HepG2 (cell line): ENCODE data around the gene MYOF. TPM values are rescaled to one million over a fixed set of nuclear protein-coding genes. Genes with fewer than 3 reads are reported as not detected.

ENCODE experiments used
- CBX1 ChIP-seq: IDR thresholded peaks from one replicate; pipeline ENCODE4 v1.6.1; 2016; ENCODE audit warnings: antibody characterized with exemption, low read depth
- GATAD2A ChIP-seq: IDR thresholded peaks from 2 replicates; pipeline ENCODE4 v1.6.1; 2016
- KAT8 ChIP-seq: IDR thresholded peaks from 2 replicates; pipeline ENCODE4 v1.6.1; 2016; ENCODE audit warnings: missing genetic modification reagents, missing compliant biosample characterization
- MAF1 ChIP-seq: sonication (generic); formaldehyde crosslinking; IDR thresholded peaks from 2 replicates; pipeline ENCODE4 v1.5.0; 2020; ENCODE audit warnings: missing genetic modification reagents, borderline replicate concordance
- NCOR1 ChIP-seq: fragments of 200-600 bp; sonication (generic); IDR thresholded peaks from 2 replicates; pipeline ENCODE4 v1.7.0; 2017; ENCODE audit warnings: antibody characterized with exemption, low read length, borderline replicate concordance
- PHF5A ChIP-seq: IDR thresholded peaks from one replicate; pipeline ENCODE4 v1.6.1; 2018; ENCODE audit warnings: low read depth, missing genetic modification reagents; ENCODE audit not compliant: unreplicated experiment
- SRSF1 ChIP-seq: fragments of 200-400 bp; formaldehyde crosslinking; optimal IDR thresholded peaks from 2 replicates; pipeline ENCODE3; 2017; ENCODE audit warnings: mild to moderate bottlenecking, low read depth, low read length, moderate library complexity
- TGIF2 ChIP-seq: IDR thresholded peaks from 2 replicates; pipeline ENCODE4 v1.6.1; 2016; ENCODE audit warnings: control low read depth, missing compliant biosample characterization
- TOE1 ChIP-seq: sonication (generic); formaldehyde crosslinking; IDR thresholded peaks from 2 replicates; pipeline ENCODE4 v1.4.0; 2020; ENCODE audit warnings: mild to moderate bottlenecking, missing genetic modification reagents
- ZNF260 ChIP-seq: sonication (generic); formaldehyde crosslinking; IDR thresholded peaks from 2 replicates; pipeline ENCODE4 v1.4.0; 2020; ENCODE audit warnings: missing genetic modification reagents, low read depth, mild to moderate bottlenecking, borderline replicate concordance
- ZNF746 ChIP-seq: sonication (generic); formaldehyde crosslinking; IDR thresholded peaks from 2 replicates; pipeline ENCODE4 v1.8.0; 2022; ENCODE audit warnings: mild to moderate bottlenecking, missing genetic modification reagents
- ZNF879 ChIP-seq: sonication (generic); formaldehyde crosslinking; IDR thresholded peaks from 2 replicates; pipeline ENCODE4 v1.8.1; 2023; ENCODE audit warnings: missing genetic modification reagents
- polyA plus RNA-seq, 8 experiments: library from polyadenylated mRNA; depleted of rRNA in 3 of 8; stranded (reverse) in 7 of 8; unstranded in 1 of 8; fragments of >200 nt; fragmentation: Illumina TruSeq in 4 of 8; extraction: Trizol in 4 of 8; gene quantifications; 2 replicates each; pipeline versions ENCODE4 v1.2.1 to v1.2.3, GENCODE V29; 2011 to 2016; ENCODE audit warnings: low read depth in 4 of 8, missing spikeins in 1 of 8, mixed read lengths in 1 of 8; ENCODE audit not compliant: insufficient read depth in 1 of 8
- total RNA-seq, 5 experiments: library from RNA; depleted of rRNA; stranded (reverse); fragments of >200 nt; fragmentation: Illumina TruSeq; extraction: Trizol; gene quantifications; 2 replicates each; pipeline ENCODE4 v1.2.3, GENCODE V29; 2016; ENCODE audit warnings: low read depth in 1 of 5
- TF ChIP-seq, protein P1 (sequence below): sonication (generic); formaldehyde crosslinking; IDR thresholded peaks from one replicate; pipeline ENCODE4 v1.5.1; 2020; ENCODE audit warnings: mild to moderate bottlenecking, missing genetic modification reagents; ENCODE audit errors: not compliant biosample characterization
- TF ChIP-seq, protein P2 (sequence below): IDR thresholded peaks from 2 replicates; pipeline ENCODE4 v1.6.1; 2016; ENCODE audit warnings: mild to moderate bottlenecking
- TF ChIP-seq, protein P3 (sequence below): sonication (generic); formaldehyde crosslinking; IDR thresholded peaks from 2 replicates; pipeline ENCODE4 v1.4.0; 2020; ENCODE audit warnings: missing genetic modification reagents
- TF ChIP-seq, protein P4 (sequence below): sonication (generic); formaldehyde crosslinking; IDR thresholded peaks from 2 replicates; pipeline ENCODE4 v1.4.0; 2020; ENCODE audit warnings: missing genetic modification reagents

MYOF gene
- total and polyA plus RNA-seq, 2 of the 13 experiments (the other 11 are each of a cell fraction or from before 2014, with no cell fraction given) = 0.18 to 0.42 TPM

- TF ChIP-seq, protein P1, sequence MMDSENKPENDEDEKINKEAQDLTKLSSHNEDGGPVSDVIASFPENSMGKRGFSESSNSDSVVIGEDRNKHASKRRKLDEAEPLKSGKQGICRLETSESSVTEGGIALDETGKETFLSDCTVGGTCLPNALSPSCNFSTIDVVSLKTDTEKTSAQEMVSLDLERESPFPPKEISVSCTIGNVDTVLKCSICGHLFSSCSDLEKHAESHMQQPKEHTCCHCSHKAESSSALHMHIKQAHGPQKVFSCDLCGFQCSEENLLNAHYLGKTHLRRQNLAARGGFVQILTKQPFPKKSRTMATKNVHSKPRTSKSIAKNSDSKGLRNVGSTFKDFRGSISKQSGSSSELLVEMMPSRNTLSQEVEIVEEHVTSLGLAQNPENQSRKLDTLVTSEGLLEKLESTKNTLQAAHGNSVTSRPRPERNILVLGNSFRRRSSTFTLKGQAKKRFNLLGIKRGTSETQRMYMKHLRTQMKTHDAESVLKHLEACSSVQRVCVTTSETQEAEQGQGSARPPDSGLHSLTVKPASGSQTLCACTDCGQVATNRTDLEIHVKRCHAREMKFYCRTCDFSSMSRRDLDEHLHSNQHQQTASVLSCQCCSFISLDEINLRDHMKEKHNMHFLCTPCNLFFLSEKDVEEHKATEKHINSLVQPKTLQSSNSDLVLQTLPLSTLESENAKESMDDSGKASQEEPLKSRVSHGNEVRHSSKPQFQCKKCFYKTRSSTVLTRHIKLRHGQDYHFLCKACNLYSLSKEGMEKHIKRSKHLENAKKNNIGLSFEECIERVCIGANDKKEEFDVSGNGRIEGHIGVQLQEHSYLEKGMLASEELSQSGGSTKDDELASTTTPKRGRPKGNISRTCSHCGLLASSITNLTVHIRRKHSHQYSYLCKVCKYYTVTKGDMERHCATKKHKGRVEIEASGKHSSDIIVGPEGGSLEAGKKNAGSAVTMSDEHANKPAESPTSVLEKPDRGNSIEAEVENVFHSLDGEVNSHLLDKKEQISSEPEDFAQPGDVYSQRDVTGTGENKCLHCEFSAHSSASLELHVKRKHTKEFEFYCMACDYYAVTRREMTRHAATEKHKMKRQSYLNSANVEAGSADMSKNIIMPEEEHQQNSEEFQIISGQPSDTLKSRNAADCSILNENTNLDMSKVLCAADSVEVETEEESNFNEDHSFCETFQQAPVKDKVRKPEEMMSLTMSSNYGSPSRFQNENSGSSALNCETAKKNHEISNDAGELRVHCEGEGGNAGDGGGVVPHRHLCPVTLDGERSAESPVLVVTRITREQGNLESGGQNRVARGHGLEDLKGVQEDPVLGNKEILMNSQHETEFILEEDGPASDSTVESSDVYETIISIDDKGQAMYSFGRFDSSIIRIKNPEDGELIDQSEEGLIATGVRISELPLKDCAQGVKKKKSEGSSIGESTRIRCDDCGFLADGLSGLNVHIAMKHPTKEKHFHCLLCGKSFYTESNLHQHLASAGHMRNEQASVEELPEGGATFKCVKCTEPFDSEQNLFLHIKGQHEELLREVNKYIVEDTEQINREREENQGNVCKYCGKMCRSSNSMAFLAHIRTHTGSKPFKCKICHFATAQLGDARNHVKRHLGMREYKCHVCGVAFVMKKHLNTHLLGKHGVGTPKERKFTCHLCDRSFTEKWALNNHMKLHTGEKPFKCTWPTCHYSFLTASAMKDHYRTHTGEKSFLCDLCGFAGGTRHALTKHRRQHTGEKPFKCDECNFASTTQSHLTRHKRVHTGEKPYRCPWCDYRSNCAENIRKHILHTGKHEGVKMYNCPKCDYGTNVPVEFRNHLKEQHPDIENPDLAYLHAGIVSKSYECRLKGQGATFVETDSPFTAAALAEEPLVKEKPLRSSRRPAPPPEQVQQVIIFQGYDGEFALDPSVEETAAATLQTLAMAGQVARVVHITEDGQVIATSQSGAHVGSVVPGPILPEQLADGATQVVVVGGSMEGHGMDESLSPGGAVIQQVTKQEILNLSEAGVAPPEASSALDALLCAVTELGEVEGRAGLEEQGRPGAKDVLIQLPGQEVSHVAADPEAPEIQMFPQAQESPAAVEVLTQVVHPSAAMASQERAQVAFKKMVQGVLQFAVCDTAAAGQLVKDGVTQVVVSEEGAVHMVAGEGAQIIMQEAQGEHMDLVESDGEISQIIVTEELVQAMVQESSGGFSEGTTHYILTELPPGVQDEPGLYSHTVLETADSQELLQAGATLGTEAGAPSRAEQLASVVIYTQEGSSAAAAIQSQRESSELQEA (CRISPR knock-in tag) = no peak
- no peak for TF ChIP-seq GATAD2A (CRISPR knock-in tag)
- TF ChIP-seq TGIF2 (CRISPR knock-in tag) = no peak
- no peak for TF ChIP-seq TOE1 (CRISPR knock-in tag)
- TF ChIP-seq CBX1 = peak; percentile 20
- no peak for TF ChIP-seq KAT8 (CRISPR knock-in tag)
- TF ChIP-seq ZNF746 (CRISPR knock-in tag) = no peak
- TF ChIP-seq ZNF879 (CRISPR knock-in tag) = no peak
- no peak for TF ChIP-seq NCOR1
- TF ChIP-seq, protein P2, sequence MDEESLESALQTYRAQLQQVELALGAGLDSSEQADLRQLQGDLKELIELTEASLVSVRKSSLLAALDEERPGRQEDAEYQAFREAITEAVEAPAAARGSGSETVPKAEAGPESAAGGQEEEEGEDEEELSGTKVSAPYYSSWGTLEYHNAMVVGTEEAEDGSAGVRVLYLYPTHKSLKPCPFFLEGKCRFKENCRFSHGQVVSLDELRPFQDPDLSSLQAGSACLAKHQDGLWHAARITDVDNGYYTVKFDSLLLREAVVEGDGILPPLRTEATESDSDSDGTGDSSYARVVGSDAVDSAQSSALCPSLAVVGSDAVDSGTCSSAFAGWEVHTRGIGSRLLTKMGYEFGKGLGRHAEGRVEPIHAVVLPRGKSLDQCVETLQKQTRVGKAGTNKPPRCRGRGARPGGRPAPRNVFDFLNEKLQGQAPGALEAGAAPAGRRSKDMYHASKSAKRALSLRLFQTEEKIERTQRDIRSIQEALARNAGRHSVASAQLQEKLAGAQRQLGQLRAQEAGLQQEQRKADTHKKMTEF (CRISPR knock-in tag) = no peak
- TF ChIP-seq PHF5A (CRISPR knock-in tag) = no peak
- TF ChIP-seq ZNF260 = no peak
- TF ChIP-seq, protein P3, sequence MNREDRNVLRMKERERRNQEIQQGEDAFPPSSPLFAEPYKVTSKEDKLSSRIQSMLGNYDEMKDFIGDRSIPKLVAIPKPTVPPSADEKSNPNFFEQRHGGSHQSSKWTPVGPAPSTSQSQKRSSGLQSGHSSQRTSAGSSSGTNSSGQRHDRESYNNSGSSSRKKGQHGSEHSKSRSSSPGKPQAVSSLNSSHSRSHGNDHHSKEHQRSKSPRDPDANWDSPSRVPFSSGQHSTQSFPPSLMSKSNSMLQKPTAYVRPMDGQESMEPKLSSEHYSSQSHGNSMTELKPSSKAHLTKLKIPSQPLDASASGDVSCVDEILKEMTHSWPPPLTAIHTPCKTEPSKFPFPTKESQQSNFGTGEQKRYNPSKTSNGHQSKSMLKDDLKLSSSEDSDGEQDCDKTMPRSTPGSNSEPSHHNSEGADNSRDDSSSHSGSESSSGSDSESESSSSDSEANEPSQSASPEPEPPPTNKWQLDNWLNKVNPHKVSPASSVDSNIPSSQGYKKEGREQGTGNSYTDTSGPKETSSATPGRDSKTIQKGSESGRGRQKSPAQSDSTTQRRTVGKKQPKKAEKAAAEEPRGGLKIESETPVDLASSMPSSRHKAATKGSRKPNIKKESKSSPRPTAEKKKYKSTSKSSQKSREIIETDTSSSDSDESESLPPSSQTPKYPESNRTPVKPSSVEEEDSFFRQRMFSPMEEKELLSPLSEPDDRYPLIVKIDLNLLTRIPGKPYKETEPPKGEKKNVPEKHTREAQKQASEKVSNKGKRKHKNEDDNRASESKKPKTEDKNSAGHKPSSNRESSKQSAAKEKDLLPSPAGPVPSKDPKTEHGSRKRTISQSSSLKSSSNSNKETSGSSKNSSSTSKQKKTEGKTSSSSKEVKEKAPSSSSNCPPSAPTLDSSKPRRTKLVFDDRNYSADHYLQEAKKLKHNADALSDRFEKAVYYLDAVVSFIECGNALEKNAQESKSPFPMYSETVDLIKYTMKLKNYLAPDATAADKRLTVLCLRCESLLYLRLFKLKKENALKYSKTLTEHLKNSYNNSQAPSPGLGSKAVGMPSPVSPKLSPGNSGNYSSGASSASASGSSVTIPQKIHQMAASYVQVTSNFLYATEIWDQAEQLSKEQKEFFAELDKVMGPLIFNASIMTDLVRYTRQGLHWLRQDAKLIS = no peak
- TF ChIP-seq MAF1 (CRISPR knock-in tag) = no peak
- TF ChIP-seq, protein P4, sequence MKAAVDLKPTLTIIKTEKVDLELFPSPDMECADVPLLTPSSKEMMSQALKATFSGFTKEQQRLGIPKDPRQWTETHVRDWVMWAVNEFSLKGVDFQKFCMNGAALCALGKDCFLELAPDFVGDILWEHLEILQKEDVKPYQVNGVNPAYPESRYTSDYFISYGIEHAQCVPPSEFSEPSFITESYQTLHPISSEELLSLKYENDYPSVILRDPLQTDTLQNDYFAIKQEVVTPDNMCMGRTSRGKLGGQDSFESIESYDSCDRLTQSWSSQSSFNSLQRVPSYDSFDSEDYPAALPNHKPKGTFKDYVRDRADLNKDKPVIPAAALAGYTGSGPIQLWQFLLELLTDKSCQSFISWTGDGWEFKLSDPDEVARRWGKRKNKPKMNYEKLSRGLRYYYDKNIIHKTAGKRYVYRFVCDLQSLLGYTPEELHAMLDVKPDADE (CRISPR knock-in tag) = no peak
- no peak for TF ChIP-seq SRSF1
Observed at GRCh38 chr10:93495654-93496321, 13.7 kb upstream of the MYOF start (continued).
